H1 (cell line): ENCODE results near the gene STXBP6.

Experiments used
- CEBPB ChIP-seq: IDR thresholded peaks from 2 replicates; pipeline ENCODE4 v1.6.1; 2012; ENCODE audit warnings: low read depth, low read length
- POLR2A ChIP-seq, 2 experiments: IDR thresholded peaks; 1 replicate in 1 of 2; 2 replicates in 1 of 2; pipeline ENCODE4 v1.6.1; 2011; ENCODE audit warnings: low read depth in 2 of 2, low read length in 2 of 2, mild to moderate bottlenecking in 2 of 2; ENCODE audit errors: control extremely low read depth in 1 of 2
- YY1 ChIP-seq: IDR thresholded peaks from 2 replicates; pipeline ENCODE4 v1.6.1; 2011; ENCODE audit warnings: low read depth, mild to moderate bottlenecking, low read length
- TF ChIP-seq, protein P1 (sequence below), 3 experiments: IDR thresholded peaks; 1 replicate in 2 of 3; 2 replicates in 1 of 3; pipeline versions ENCODE4 v1.5.1 to v1.6.1; 2011; ENCODE audit warnings: low read length in 3 of 3, mild to moderate bottlenecking in 3 of 3, inconsistent platforms in 2 of 3, low read depth in 1 of 3, moderate library complexity in 1 of 3; ENCODE audit not compliant: insufficient read depth in 1 of 3; ENCODE audit errors: control extremely low read depth in 1 of 3

DNA sequence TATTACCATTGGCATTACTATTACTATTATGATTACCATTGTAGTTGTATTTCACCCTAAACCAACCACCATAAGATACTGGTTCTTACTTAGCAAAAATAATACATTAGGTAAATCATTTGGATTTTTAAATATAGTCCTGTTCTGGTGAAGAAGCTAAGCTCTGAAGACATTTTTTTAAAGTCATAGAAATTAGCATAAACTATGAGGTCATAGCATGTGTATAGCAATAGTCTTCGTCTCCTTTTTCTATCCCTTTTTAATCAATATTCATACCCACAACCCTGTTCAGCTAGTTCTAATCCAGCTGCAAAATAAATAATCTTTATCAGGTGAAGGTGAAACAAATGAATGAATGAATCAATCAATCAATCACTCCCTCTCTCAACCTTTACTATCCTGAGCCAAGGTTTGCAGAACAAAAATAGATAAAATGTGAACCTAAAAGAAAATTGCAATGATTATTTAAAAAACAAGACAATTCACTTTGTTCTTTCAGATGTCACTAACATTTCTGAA lies 134.5 kb downstream of the STXBP6 start:
- TF ChIP-seq, protein P1, sequence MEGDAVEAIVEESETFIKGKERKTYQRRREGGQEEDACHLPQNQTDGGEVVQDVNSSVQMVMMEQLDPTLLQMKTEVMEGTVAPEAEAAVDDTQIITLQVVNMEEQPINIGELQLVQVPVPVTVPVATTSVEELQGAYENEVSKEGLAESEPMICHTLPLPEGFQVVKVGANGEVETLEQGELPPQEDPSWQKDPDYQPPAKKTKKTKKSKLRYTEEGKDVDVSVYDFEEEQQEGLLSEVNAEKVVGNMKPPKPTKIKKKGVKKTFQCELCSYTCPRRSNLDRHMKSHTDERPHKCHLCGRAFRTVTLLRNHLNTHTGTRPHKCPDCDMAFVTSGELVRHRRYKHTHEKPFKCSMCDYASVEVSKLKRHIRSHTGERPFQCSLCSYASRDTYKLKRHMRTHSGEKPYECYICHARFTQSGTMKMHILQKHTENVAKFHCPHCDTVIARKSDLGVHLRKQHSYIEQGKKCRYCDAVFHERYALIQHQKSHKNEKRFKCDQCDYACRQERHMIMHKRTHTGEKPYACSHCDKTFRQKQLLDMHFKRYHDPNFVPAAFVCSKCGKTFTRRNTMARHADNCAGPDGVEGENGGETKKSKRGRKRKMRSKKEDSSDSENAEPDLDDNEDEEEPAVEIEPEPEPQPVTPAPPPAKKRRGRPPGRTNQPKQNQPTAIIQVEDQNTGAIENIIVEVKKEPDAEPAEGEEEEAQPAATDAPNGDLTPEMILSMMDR (IDR thresholded peaks at IDR 0.05; ENCODE audit: control extremely low read depth in 1 of 3, insufficient read depth in 1 of 3, low read depth in 1 of 3, low read length in 3 of 3), result no peak
- TF ChIP-seq YY1, result no peak
- TF ChIP-seq POLR2A (IDR thresholded peaks at IDR 0.05; ENCODE audit: control extremely low read depth in 1 of 2, low read depth in 2 of 2, low read length in 2 of 2), result no peak
- TF ChIP-seq CEBPB, result no peak
